ENCODE data around the gene OTOP2.

DNA sequence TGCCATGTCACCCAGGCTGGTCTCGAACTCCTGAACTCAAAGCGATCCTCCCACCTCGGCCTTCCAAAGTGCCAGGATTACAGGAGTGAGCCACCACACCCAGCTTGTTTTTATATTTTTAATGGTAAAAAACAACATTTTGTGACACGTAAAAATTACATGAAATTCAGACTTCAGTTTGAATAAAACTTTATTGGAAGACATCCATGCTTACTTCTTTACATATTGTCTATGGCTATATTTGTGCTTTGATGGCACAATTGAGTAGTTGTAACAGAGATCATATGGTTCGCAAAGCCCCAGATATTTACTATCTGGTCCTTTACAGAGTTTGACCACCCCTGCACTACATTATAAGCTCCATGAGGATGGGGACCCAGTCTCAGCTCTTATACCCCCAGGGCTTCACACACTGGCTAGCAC, 49.4 kb upstream of the OTOP2 start:
- TF ChIP-seq ZBTB20 (tag by site-specific recombination; IDR thresholded peaks at IDR 0.05) (no peak), MEIS1 (CRISPR knock-in tag; IDR thresholded peaks at IDR 0.05; ENCODE audit: borderline replicate concordance) (no peak)
- TF ChIP-seq, protein P1, sequence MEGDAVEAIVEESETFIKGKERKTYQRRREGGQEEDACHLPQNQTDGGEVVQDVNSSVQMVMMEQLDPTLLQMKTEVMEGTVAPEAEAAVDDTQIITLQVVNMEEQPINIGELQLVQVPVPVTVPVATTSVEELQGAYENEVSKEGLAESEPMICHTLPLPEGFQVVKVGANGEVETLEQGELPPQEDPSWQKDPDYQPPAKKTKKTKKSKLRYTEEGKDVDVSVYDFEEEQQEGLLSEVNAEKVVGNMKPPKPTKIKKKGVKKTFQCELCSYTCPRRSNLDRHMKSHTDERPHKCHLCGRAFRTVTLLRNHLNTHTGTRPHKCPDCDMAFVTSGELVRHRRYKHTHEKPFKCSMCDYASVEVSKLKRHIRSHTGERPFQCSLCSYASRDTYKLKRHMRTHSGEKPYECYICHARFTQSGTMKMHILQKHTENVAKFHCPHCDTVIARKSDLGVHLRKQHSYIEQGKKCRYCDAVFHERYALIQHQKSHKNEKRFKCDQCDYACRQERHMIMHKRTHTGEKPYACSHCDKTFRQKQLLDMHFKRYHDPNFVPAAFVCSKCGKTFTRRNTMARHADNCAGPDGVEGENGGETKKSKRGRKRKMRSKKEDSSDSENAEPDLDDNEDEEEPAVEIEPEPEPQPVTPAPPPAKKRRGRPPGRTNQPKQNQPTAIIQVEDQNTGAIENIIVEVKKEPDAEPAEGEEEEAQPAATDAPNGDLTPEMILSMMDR (tag by site-specific recombination; IDR thresholded peaks at IDR 0.05), result no peak

Data from HEK293 (cell line).